MCF 10A (cell line): ENCODE measurements around the gene DNAJC2. TPM values are rescaled to one million over a fixed set of nuclear protein-coding genes. Genes with fewer than 3 reads are reported as not detected.
"Not testable (repeated sequence)": the region's sequence is repeated elsewhere in the genome, so short reads cannot be mapped to it uniquely, and the experiment has no call there.

Experiments used
- BruUV-seq: library from RNA; stranded (reverse); fragments of 400-500 nt; replicated peaks from 2 replicates; lab custom pipeline; 2021; lab: Mats Ljungman, UMichigan
- CTCF ChIA-PET: fragments of 300-600 bp; sonication (Branson Sonifier 250); formaldehyde crosslinking; extraction: SDS; loops from one replicate; lab custom pipeline; 2021; ENCODE audit warnings: antibody characterized with exemption, inconsistent platforms; lab: Yijun Ruan, JAX
- POLR2A ChIA-PET: fragments of 300-600, 350-650 bp; sonication (Branson Sonifier 250); formaldehyde crosslinking; extraction: SDS; loops from one replicate; lab custom pipeline; 2020; ENCODE audit warnings: antibody characterized with exemption, inconsistent platforms; lab: Yijun Ruan, JAX
- DNase-seq: peaks from one replicate; pipeline ENCODE4 v3.0.0-alpha.2; 2018; ENCODE audit not compliant: unreplicated experiment
- H3K27ac Mint-ChIP-seq: one replicate; pipeline ENCODE4 v1.8.0; 2022; ENCODE audit warnings: mild to moderate bottlenecking, low read depth, mixed read lengths; ENCODE audit not compliant: unreplicated experiment
- H3K27me3 Mint-ChIP-seq: one replicate; pipeline ENCODE4 v1.8.0; 2022; ENCODE audit warnings: mixed read lengths; ENCODE audit not compliant: insufficient read depth, unreplicated experiment
- H3K36me3 Mint-ChIP-seq: one replicate; pipeline ENCODE4 v1.8.0; 2022; ENCODE audit warnings: mild to moderate bottlenecking, moderate library complexity, mixed read lengths; ENCODE audit not compliant: insufficient read depth, unreplicated experiment
- H3K4me1 Mint-ChIP-seq: one replicate; pipeline ENCODE4 v1.8.0; 2022; ENCODE audit warnings: mixed read lengths; ENCODE audit not compliant: insufficient read depth, unreplicated experiment
- H3K4me3 Mint-ChIP-seq: one replicate; pipeline ENCODE4 v1.8.0; 2022; ENCODE audit warnings: mild to moderate bottlenecking, moderate library complexity, mixed read lengths; ENCODE audit not compliant: unreplicated experiment
- H3K9me3 Mint-ChIP-seq: one replicate; pipeline ENCODE4 v1.8.0; 2022; ENCODE audit warnings: mixed read lengths; ENCODE audit not compliant: unreplicated experiment
- CTCF ChIP-seq: fragments of 200-600 bp; IDR thresholded peaks from one replicate; pipeline ENCODE4 v1.8.0; 2022; ENCODE audit warnings: antibody characterized with exemption, mild to moderate bottlenecking; ENCODE audit not compliant: unreplicated experiment
- intact Hi-C: fragments of 100-400 bp; cut with micrococcal nuclease; formaldehyde crosslinking; loops from 2 replicates; pipeline ENCODE4 v1.14.1; 2022
- total RNA-seq: library from RNA; stranded (reverse); gene quantifications from 2 replicates; pipeline ENCODE4 v1.2.3, GENCODE V29; 2022

The DNAJC2 gene
- total RNA-seq, 1 experiment from 2014 or later = 58.2 TPM

GRCh38 chr7:103292122-103292521 lies 52.4 kb downstream of the DNAJC2 start:
- ChIA-PET POLR2A (no interaction called here), CTCF (no interaction called here)
- intact Hi-C loops = loop anchor here (10.0 kb wide), 2 partner anchors 53 to 1623 kb away; partner anchors contain the start of genes DNAJC2 and PSMC2
- no peak overlapping the region for H3K27ac Mint-ChIP-seq
- no peak for TF ChIP-seq CTCF
- H3K4me1 Mint-ChIP-seq = no peaks in the 10 kb centered on the region
- no peaks in the 10 kb centered on the region for H3K36me3 Mint-ChIP-seq
- peaks cover 31% of the 10 kb centered on the region for H3K27me3 Mint-ChIP-seq
- no peaks in the 10 kb centered on the region for H3K9me3 Mint-ChIP-seq
- DNase-seq = no peak
- BruUV-seq = no TSS peak
- H3K4me3 Mint-ChIP-seq = no peak overlapping the region

DNA sequence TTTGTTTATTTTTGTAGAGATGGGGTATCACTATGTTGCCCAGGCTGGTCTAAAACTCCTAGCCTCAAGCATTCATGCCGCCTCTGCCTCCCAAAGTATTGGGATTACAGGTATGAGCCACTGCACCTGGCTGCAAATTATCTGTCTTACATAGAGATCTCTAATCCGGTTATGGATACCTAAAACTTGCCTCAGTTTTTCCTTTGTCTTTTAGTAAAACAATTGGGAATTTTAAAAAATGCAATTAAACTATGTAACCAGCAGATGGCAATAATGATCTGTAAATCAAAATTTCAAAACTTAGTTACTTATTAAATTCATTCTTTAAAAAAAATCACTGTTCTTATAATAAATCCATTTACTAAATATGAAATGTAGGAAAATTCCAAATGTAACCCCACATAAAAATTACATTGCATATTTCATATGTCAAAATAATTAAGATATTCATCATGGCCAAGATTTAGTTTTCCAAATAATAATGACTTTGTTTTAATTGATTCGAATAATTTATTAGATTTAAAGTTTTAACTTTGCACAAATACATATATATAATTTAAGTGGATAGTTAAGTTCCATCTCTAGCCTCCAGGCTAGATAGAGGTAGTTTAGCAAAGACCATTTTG lies 61.7 kb downstream of the DNAJC2 start:
- CTCF ChIA-PET = interaction anchor here (0.6 kb wide), 1 partner anchor 30 kb away, joined by 3 read pairs; no protein-coding TSS in a partner anchor
- intact Hi-C loops = loop anchor here (10.0 kb wide), 1 partner anchor 138 kb away; the partner anchor contains the start of gene NAPEPLD
- POLR2A ChIA-PET = not testable (repeated sequence)

GRCh38 chr7:103280803-103281155 lies 63.8 kb downstream of the DNAJC2 start:
- H3K36me3 Mint-ChIP-seq, BruUV-seq, H3K27ac Mint-ChIP-seq, POLR2A ChIA-PET, H3K9me3 Mint-ChIP-seq, DNase-seq: not testable (repeated sequence)
- peaks cover 11% of the 10 kb centered on the region for H3K4me1 Mint-ChIP-seq
- CTCF ChIA-PET = interaction anchor here (0.9 kb wide), 1 partner anchor 8 kb away, joined by 3 read pairs; no protein-coding TSS in a partner anchor
- peaks cover 15% of the 10 kb centered on the region for H3K27me3 Mint-ChIP-seq
- peak overlapping the region; percentile 80 for H3K4me3 Mint-ChIP-seq
- intact Hi-C loops = loop anchor here (10.0 kb wide), 1 partner anchor 136 kb away; the partner anchor contains the start of gene NAPEPLD

More for the DNA sequence above, 61.7 kb downstream of the DNAJC2 start:
- Mint-ChIP-seq H3K27me3 (peaks cover 28% of the 10 kb centered on the region), H3K4me1 (peaks cover 11% of the 10 kb centered on the region)
- BruUV-seq, H3K4me3 Mint-ChIP-seq, H3K36me3 Mint-ChIP-seq, H3K27ac Mint-ChIP-seq, DNase-seq, H3K9me3 Mint-ChIP-seq: not testable (repeated sequence)

GRCh38 chr7:103279963-103280802 lies 64.4 kb downstream of the DNAJC2 start:
- not testable (repeated sequence) for H3K9me3 Mint-ChIP-seq, H3K27ac Mint-ChIP-seq, H3K36me3 Mint-ChIP-seq, DNase-seq, BruUV-seq
- CTCF ChIA-PET = interaction anchor here (0.6 to 0.9 kb wide), 3 partner anchors 9 to 126 kb away, joined by 3 read pairs; no protein-coding TSS in a partner anchor
- POLR2A ChIA-PET = interaction anchor here (0.6 kb wide), 1 partner anchor 20 kb away, joined by 3 read pairs; no protein-coding TSS in a partner anchor
- Mint-ChIP-seq H3K4me1 (peaks cover 11% of the 10 kb centered on the region), H3K27me3 (peaks cover 15% of the 10 kb centered on the region), H3K4me3 (peak overlapping the region; percentile 80)
- intact Hi-C loops = loop anchor here (10.0 kb wide), 1 partner anchor 135 kb away; the partner anchor contains the start of gene NAPEPLD

GRCh38 chr7:103279636-103279962 lies 65.0 kb downstream of the DNAJC2 start:
- DNase-seq, BruUV-seq, H3K36me3 Mint-ChIP-seq, H3K27ac Mint-ChIP-seq, intact Hi-C loops, H3K9me3 Mint-ChIP-seq: not testable (repeated sequence)
- Mint-ChIP-seq H3K4me1 (peaks cover 11% of the 10 kb centered on the region), H3K27me3 (peaks cover 15% of the 10 kb centered on the region), H3K4me3 (peak overlapping the region; percentile 80)
- ChIA-PET POLR2A (interaction anchor here (0.6 kb wide), 1 partner anchor 21 kb away, joined by 3 read pairs; no protein-coding TSS in a partner anchor), CTCF (interaction anchor here (0.6 to 0.9 kb wide), 3 partner anchors 10 to 126 kb away, joined by 3 read pairs; no protein-coding TSS in a partner anchor)

GRCh38 chr7:103278195-103278594 lies 66.4 kb downstream of the DNAJC2 start:
- Mint-ChIP-seq H3K27me3 (peaks cover 15% of the 10 kb centered on the region), H3K4me1 (peaks cover 11% of the 10 kb centered on the region)
- DNase-seq, CTCF ChIA-PET, H3K9me3 Mint-ChIP-seq, H3K4me3 Mint-ChIP-seq, intact Hi-C loops, BruUV-seq, H3K36me3 Mint-ChIP-seq, H3K27ac Mint-ChIP-seq, POLR2A ChIA-PET: not testable (repeated sequence)

- H3K9me3 Mint-ChIP-seq, CTCF ChIA-PET, intact Hi-C loops, POLR2A ChIA-PET, H3K27ac Mint-ChIP-seq, BruUV-seq, H3K4me3 Mint-ChIP-seq, H3K36me3 Mint-ChIP-seq, H3K4me1 Mint-ChIP-seq, DNase-seq: not testable (repeated sequence)
- peaks cover 12% of the 10 kb centered on the region for H3K27me3 Mint-ChIP-seq
These were observed 69.7 kb downstream of the DNAJC2 start for GRCh38 chr7:103274867-103275266.

DNA sequence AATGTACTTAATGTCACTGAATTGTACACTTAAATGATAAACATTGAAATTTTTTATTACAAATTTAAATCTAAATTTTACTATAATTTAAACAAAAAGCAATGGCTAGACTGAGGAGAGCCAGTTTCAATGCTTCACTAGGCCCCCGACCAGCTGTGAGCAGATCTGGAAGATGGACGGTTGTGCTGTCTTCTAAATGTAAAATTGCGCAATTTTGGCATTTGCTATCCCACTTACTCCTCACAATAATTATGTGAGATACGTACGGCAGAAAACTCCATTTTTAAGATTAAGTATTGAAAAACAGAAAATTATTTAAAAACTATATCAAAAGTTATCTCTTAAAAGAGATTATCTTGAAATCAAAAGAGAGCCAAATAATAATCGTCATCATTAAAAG lies 71.2 kb downstream of the DNAJC2 start:
- POLR2A ChIA-PET, H3K27ac Mint-ChIP-seq, BruUV-seq: not testable (repeated sequence)

More for the DNA sequence above, 71.2 kb downstream of the DNAJC2 start:
- peaks cover 11% of the 10 kb centered on the region for H3K27me3 Mint-ChIP-seq
- intact Hi-C loops, DNase-seq, H3K36me3 Mint-ChIP-seq, H3K9me3 Mint-ChIP-seq, H3K4me3 Mint-ChIP-seq, H3K4me1 Mint-ChIP-seq: not testable (repeated sequence)
- CTCF ChIA-PET = interaction anchor here (0.6 kb wide), 1 partner anchor 1631 kb away, joined by 3 read pairs; no protein-coding TSS in a partner anchor
